Duodenal mucosa (tissue), 2 donors: ENCODE results near the gene MYH16.
"Not testable (repeated sequence)": the region's sequence is repeated elsewhere in the genome, so short reads cannot be mapped to it uniquely, and the experiment has no call there.

Experiments
- H3K27ac ChIP-seq: one replicate; pipeline ENCODE4 v1.7.0; 2013; ENCODE audit warnings: low read depth, low read length
- H3K27me3 ChIP-seq, 2 donors: one replicate each; pipeline ENCODE4 v1.7.0; 2013; ENCODE audit warnings: low read length in 2 of 2, control low read depth in 1 of 2; ENCODE audit not compliant: insufficient read depth in 2 of 2, control insufficient read depth in 1 of 2
- H3K36me3 ChIP-seq, 2 donors: one replicate each; pipeline ENCODE4 v1.7.0; 2013; ENCODE audit warnings: low read length in 2 of 2, control low read depth in 1 of 2; ENCODE audit not compliant: insufficient read depth in 2 of 2, control insufficient read depth in 1 of 2
- H3K4me1 ChIP-seq, 2 donors: one replicate each; pipeline ENCODE4 v1.7.0; 2013; ENCODE audit warnings: low read length in 2 of 2, control low read depth in 1 of 2; ENCODE audit not compliant: insufficient read depth in 2 of 2, control insufficient read depth in 1 of 2
- H3K4me3 ChIP-seq, 2 donors: one replicate each; pipeline ENCODE4 v1.7.0; 2013; ENCODE audit warnings: low read length in 2 of 2, low read depth in 1 of 2
- H3K9ac ChIP-seq, 2 donors: one replicate each; pipeline ENCODE4 v1.7.0; 2013; ENCODE audit warnings: low read length in 2 of 2, low read depth in 1 of 2
- H3K9me3 ChIP-seq, 2 donors: one replicate each; pipeline ENCODE4 v1.7.0; 2013; ENCODE audit warnings: low read length in 2 of 2, control low read depth in 1 of 2; ENCODE audit not compliant: control insufficient read depth in 1 of 2

Gene MYH16

GRCh38 chr7:99274908-99275307, 2.3 kb downstream of the MYH16 start:
- H3K4me3 ChIP-seq, H3K9ac ChIP-seq, H3K4me1 ChIP-seq, H3K36me3 ChIP-seq, H3K9me3 ChIP-seq, H3K27me3 ChIP-seq, H3K27ac ChIP-seq: not testable (repeated sequence)

DNA sequence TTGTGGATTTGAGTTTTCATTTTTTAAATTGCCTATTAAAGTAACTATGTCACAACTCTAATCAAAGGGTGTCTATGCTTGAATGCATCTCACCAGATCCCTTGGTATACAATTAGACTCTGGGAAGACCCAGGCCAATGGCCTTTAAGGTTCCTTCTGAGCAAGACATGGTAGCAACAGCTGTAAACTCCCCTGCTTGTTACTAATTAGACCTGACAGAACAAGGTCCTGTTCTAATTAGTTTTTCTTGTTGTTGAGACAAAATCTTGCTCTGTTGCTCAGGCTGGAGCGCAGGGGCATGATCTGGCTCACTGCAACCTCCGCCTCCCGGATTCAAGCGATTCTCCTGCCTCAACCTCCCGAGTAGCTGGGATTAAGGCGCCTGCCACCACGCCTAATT, 2.9 kb downstream of the MYH16 start:
- peaks cover 3 to 7% of the 10 kb centered on the region in 2 donors for H3K4me1 ChIP-seq
- no peak overlapping the region for H3K9ac ChIP-seq
- no peaks in the 10 kb centered on the region for H3K36me3 ChIP-seq
- no peaks in the 10 kb centered on the region for H3K9me3 ChIP-seq
- H3K27me3 ChIP-seq: no peaks in the 10 kb centered on the region
- H3K4me3 ChIP-seq: no peak overlapping the region
- H3K27ac ChIP-seq: no peak overlapping the region

GRCh38 chr7:99278180-99278579, 5.5 kb downstream of the MYH16 start:
- Histone ChIP-seq H3K27ac (no peak overlapping the region), H3K4me3 (no peak overlapping the region), H3K27me3 (no peaks in the 10 kb centered on the region), H3K9ac (no peak overlapping the region), H3K9me3 (no peaks in the 10 kb centered on the region), H3K36me3 (no peaks in the 10 kb centered on the region), H3K4me1 (peaks cover 3 to 7% of the 10 kb centered on the region in 2 donors)

- not testable (repeated sequence) for H3K9me3 ChIP-seq, H3K4me3 ChIP-seq, H3K27me3 ChIP-seq, H3K36me3 ChIP-seq, H3K27ac ChIP-seq, H3K4me1 ChIP-seq, H3K9ac ChIP-seq
Measured at GRCh38 chr7:99284165-99284564, 11.5 kb downstream of the MYH16 start.

GRCh38 chr7:99287779-99288534, 15.3 kb downstream of the MYH16 start:
- Histone ChIP-seq H3K4me1 (peaks cover 0 to 8% of the 10 kb centered on the region in 2 donors), H3K27ac (no peak overlapping the region), H3K27me3 (no peaks in the 10 kb centered on the region), H3K9ac (no peak overlapping the region), H3K9me3 (no peaks in the 10 kb centered on the region), H3K4me3 (no peak overlapping the region), H3K36me3 (no peaks in the 10 kb centered on the region)

- Histone ChIP-seq H3K9ac (no peak overlapping the region), H3K36me3 (no peaks in the 10 kb centered on the region), H3K4me1 (peaks cover 0 to 8% of the 10 kb centered on the region in 2 donors), H3K9me3 (no peaks in the 10 kb centered on the region), H3K27me3 (no peaks in the 10 kb centered on the region), H3K4me3 (no peak overlapping the region), H3K27ac (no peak overlapping the region)
Measured at GRCh38 chr7:99289185-99289584, 16.5 kb downstream of the MYH16 start.

GRCh38 chr7:99290148-99290547, 17.5 kb downstream of the MYH16 start:
- not testable (repeated sequence) for H3K27me3 ChIP-seq, H3K36me3 ChIP-seq, H3K4me1 ChIP-seq, H3K9me3 ChIP-seq, H3K9ac ChIP-seq, H3K4me3 ChIP-seq, H3K27ac ChIP-seq

DNA sequence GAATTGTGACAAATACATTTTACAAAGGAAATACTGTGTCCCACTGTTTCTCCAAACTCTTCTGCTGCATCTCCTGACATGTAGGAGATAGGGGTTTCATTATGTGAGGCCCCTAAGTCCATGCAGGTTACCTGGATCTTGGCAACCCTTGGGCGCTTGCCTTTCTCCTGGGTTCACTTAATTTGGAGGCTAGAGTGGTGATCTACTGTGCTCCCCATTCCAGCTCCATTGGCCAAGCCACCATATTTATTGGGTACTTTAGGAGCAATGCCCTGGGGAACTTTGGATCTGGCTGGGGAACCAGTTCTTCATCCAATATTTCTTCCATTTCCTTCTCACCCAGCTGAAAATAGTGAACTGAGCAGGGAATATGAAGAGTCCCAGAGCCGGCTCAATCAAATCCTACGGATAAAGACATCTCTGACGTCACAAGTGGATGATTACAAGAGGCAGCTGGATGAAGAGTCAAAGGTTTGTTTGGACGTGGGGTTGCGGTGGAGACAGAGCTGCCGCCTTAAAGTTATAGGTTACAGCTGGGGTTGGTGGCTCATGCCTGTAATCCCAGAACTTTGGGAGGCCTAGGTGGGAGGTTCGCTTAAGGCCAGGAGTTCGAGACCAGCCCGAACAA, 18.5 kb downstream of the MYH16 start:
- no peak overlapping the region for H3K9ac ChIP-seq
- H3K4me1 ChIP-seq: peaks cover 0 to 8% of the 10 kb centered on the region in 2 donors
- H3K4me3 ChIP-seq: no peak overlapping the region
- H3K27ac ChIP-seq: no peak overlapping the region
- no peaks in the 10 kb centered on the region for H3K36me3 ChIP-seq
- no peaks in the 10 kb centered on the region for H3K27me3 ChIP-seq
- no peaks in the 10 kb centered on the region for H3K9me3 ChIP-seq

GRCh38 chr7:99292127-99292526, 19.5 kb downstream of the MYH16 start:
- H3K4me1 ChIP-seq: peaks cover 0 to 8% of the 10 kb centered on the region in 2 donors
- no peaks in the 10 kb centered on the region for H3K9me3 ChIP-seq
- no peaks in the 10 kb centered on the region for H3K27me3 ChIP-seq
- H3K36me3 ChIP-seq: no peaks in the 10 kb centered on the region
- no peak overlapping the region for H3K27ac ChIP-seq
- no peak overlapping the region for H3K4me3 ChIP-seq
- H3K9ac ChIP-seq: no peak overlapping the region

- Histone ChIP-seq H3K27me3 (no peaks in the 10 kb centered on the region), H3K4me1 (peaks cover 0 to 8% of the 10 kb centered on the region in 2 donors), H3K9ac (no peak overlapping the region), H3K9me3 (no peaks in the 10 kb centered on the region), H3K4me3 (no peak overlapping the region), H3K36me3 (no peaks in the 10 kb centered on the region), H3K27ac (no peak overlapping the region)
Measured at GRCh38 chr7:99293167-99293566, 20.5 kb downstream of the MYH16 start.
